Fibroblast of pulmonary artery (primary cell): ENCODE data around the gene CHD9.
"Not testable (repeated sequence)": the region's sequence is repeated elsewhere in the genome, so short reads cannot be mapped to it uniquely, and the experiment has no call there.

Experiments used
- DNase-seq: peaks from one replicate; pipeline ENCODE4 v3.0.0-alpha.2; 2010; ENCODE audit warnings: low read depth
- H3K4me3 ChIP-seq: replicated peaks from 2 replicates; pipeline ENCODE4 v1.5.1; 2011; ENCODE audit warnings: low read depth, mild to moderate bottlenecking, control low read depth, low read length, moderate library complexity
- CTCF ChIP-seq: IDR thresholded peaks from 2 replicates; pipeline ENCODE4 v1.5.1; 2011; ENCODE audit warnings: mild to moderate bottlenecking, control low read depth, low read length, inconsistent platforms; ENCODE audit errors: missing control alignments

Gene CHD9

DNA sequence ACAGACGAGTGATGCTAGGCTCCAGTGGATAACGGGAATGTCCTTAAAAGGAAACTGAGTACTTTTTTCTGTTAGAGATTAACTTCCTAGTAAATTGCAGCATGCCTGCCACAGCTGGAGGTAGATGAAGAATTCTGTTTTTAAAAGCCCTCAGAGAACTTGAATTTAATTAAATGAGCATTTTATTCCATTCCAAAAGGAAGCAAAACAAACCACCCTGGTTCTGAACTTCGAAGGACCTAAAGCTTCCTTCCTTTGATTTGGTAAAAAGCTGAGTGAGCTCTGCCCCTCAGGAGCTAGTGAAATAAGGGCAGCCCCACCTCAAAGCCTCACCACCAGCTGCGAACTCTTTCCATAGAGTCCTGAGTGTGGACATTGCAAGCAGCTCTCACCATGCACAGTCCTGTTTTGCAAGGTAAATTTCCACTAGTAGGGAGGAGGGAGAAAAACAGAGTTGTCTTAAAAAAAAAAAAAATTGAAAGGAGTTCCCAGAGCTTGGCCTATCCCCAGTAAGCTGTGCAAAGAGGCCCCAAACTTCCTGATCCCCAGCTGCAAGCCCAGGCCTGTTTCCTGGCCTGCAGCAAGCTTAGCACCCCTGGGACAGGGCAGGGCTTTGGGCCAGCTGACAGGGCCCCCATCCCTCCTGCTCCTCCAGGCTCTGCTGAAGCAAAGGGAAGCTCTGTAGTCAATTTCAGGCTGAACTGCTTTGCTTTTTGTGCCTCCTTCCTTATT lies 13.3 kb upstream of the CHD9 start:
- TF ChIP-seq CTCF, result no peak
- no peak overlapping the region for H3K4me3 ChIP-seq
- peak; percentile 90 for DNase-seq

DNA sequence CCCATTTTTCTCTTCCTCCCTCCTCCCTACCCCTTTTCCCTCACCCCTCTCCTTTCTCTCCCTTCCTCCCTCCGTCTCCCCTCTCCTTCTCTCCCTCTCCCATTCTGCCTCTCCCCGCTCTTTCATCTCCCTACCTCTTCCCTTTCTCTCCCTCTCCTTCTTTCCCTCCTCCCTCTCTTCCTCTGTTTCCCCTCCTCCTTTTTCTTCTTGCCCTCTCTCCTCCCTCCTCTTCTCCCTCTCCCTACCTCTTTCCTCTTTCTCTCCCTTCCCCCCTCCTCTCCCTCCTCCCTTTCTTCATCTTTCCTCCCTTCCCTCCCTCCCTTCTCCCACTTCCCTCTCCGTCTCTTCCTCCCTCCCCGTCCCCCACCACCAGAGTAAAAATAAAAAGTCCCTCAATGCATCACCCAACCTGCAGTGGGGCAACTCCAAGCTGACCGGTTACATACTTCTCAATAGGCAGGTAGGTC lies 12.5 kb upstream of the CHD9 start:
- no peak overlapping the region for H3K4me3 ChIP-seq
- no peak for DNase-seq
- TF ChIP-seq CTCF, result no peak

- DNase-seq, result no peak
- peak overlapping the region; percentile 26 for H3K4me3 ChIP-seq
- no peak for TF ChIP-seq CTCF
Observed at GRCh38 chr16:53043428-53043831, 11.4 kb upstream of the CHD9 start.

- DNase-seq, result no peak
- H3K4me3 ChIP-seq, result peak overlapping the region; percentile 26
- TF ChIP-seq CTCF, result no peak
Observed at GRCh38 chr16:53043986-53044601, 10.7 kb upstream of the CHD9 start.

GRCh38 chr16:53045341-53046220 lies 9.2 kb upstream of the CHD9 start:
- TF ChIP-seq CTCF, result no peak
- no peak for DNase-seq
- no peak overlapping the region for H3K4me3 ChIP-seq

GRCh38 chr16:53047515-53047914 lies 7.3 kb upstream of the CHD9 start:
- DNase-seq, H3K4me3 ChIP-seq: not testable (repeated sequence)
